Stimulated activated CD4-positive, alpha-beta T cell treated with anti-CD3 and anti-CD28 coated beads, Interleukin-12 subunit alpha, Interleukin-12 subunit beta, amount 100 ng/mL, for 4 hours (primary cell): ENCODE results near the gene HOXA3.
A peak's percentile ranks its signal among the peaks of the same experiment; 100 is the strongest.

ENCODE experiments used
- DNase-seq: peaks from one replicate; pipeline ENCODE4 v3.0.0-alpha.2; 2020

Gene HOXA3

GRCh38 chr7:27099453-27100370 lies 52.7 kb downstream of the HOXA3 start:
- DNase-seq: no peak

GRCh38 chr7:27098578-27099451 lies 53.6 kb downstream of the HOXA3 start:
- no peak for DNase-seq

- no peak for DNase-seq
Observed at GRCh38 chr7:27097686-27098577, 54.5 kb downstream of the HOXA3 start.

GRCh38 chr7:27096768-27097514 lies 55.4 kb downstream of the HOXA3 start:
- DNase-seq: no peak

- peak; percentile 63 for DNase-seq
Observed at GRCh38 chr7:27095897-27096767, 56.3 kb downstream of the HOXA3 start, which contains the start of gene HOXA1. Gene HOXA1 (minus strand): TSS chr7:27096000. CDS start chr7:27095912, 88 bp downstream.

GRCh38 chr7:27095050-27095896 lies 57.1 kb downstream of the HOXA3 start:
- DNase-seq: no peak

GRCh38 chr7:27094304-27095049 lies 57.9 kb downstream of the HOXA3 start:
- DNase-seq: no peak

- no peak for DNase-seq
Observed at GRCh38 chr7:27093184-27093895, 59.0 kb downstream of the HOXA3 start.

GRCh38 chr7:27092819-27093110 lies 59.6 kb downstream of the HOXA3 start:
- DNase-seq: no peak

GRCh38 chr7:27091941-27092818 lies 60.2 kb downstream of the HOXA3 start:
- DNase-seq: no peak

GRCh38 chr7:27091105-27091504 lies 61.3 kb downstream of the HOXA3 start:
- DNase-seq: no peak

GRCh38 chr7:27088002-27088922 lies 64.1 kb downstream of the HOXA3 start:
- DNase-seq: no peak

- DNase-seq: no peak
Observed at GRCh38 chr7:27083646-27084045, 68.7 kb downstream of the HOXA3 start.

- DNase-seq: no peak
Observed at GRCh38 chr7:27082171-27082570, 70.2 kb downstream of the HOXA3 start.

- no peak for DNase-seq
Observed at GRCh38 chr7:27080844-27081436, 71.4 kb downstream of the HOXA3 start.
